Endothelial cell of hepatic sinusoid (primary cell): ENCODE measurements around the gene CYP2A13.
"Not testable (repeated sequence)": the region's sequence is repeated elsewhere in the genome, so short reads cannot be mapped to it uniquely, and the experiment has no call there.

Source experiments
- in situ Hi-C: cut with HindIII; loops from 2 replicates; pipeline ENCODE4 v1.10.0; 2017; ENCODE audit warnings: low sequenced_read_pairs

Gene CYP2A13

GRCh38 chr19:41088151-41088550 lies at the start of gene CYP2A13:
Gene CYP2A13, plus strand, starts transcription at chr19:41088451. Its CDS starts 21 bp downstream, at chr19:41088472.
- in situ Hi-C loops = no loop called here

GRCh38 chr19:41039806-41040205 lies 48.4 kb upstream of the CYP2A13 start:
- in situ Hi-C loops = no loop called here

GRCh38 chr19:41045095-41045494 lies 43.2 kb upstream of the CYP2A13 start:
- in situ Hi-C loops = not testable (repeated sequence)

- in situ Hi-C loops = no loop called here
These were observed 37.8 kb upstream of the CYP2A13 start for GRCh38 chr19:41050426-41050825.

- in situ Hi-C loops = not testable (repeated sequence)
These were observed 36.1 kb upstream of the CYP2A13 start for GRCh38 chr19:41052162-41052561.

GRCh38 chr19:41053331-41053730 lies 34.9 kb upstream of the CYP2A13 start:
- in situ Hi-C loops = not testable (repeated sequence)

GRCh38 chr19:41064974-41065569 lies 23.2 kb upstream of the CYP2A13 start:
- in situ Hi-C loops = no loop called here

GRCh38 chr19:41076286-41076685 lies 12.0 kb upstream of the CYP2A13 start:
- in situ Hi-C loops = no loop called here

GRCh38 chr19:41083516-41083915 lies 4.7 kb upstream of the CYP2A13 start:
- in situ Hi-C loops = no loop called here

- in situ Hi-C loops = no loop called here
These were observed 2.4 kb upstream of the CYP2A13 start for GRCh38 chr19:41085748-41086415.

- in situ Hi-C loops = loop anchor here (5.0 kb wide), 1 partner anchor 63 kb away; no protein-coding TSS in a partner anchor
These were observed 1.7 kb downstream of the CYP2A13 start for GRCh38 chr19:41089959-41090358.

GRCh38 chr19:41095703-41096102 lies 7.5 kb downstream of the CYP2A13 start:
- in situ Hi-C loops = no loop called here

- in situ Hi-C loops = no loop called here
These were observed 8.1 kb downstream of the CYP2A13 start for GRCh38 chr19:41096353-41096752.

- in situ Hi-C loops = no loop called here
These were observed 9.1 kb downstream of the CYP2A13 start for GRCh38 chr19:41097302-41097701.

- in situ Hi-C loops = no loop called here
These were observed 10.5 kb downstream of the CYP2A13 start for GRCh38 chr19:41098762-41099161.

- in situ Hi-C loops = not testable (repeated sequence)
These were observed 14.0 kb downstream of the CYP2A13 start for GRCh38 chr19:41102210-41102609.

- in situ Hi-C loops = no loop called here
These were observed 17.9 kb downstream of the CYP2A13 start for GRCh38 chr19:41106177-41106576.

GRCh38 chr19:41111296-41111695 lies 23.0 kb downstream of the CYP2A13 start:
- in situ Hi-C loops = no loop called here

GRCh38 chr19:41111750-41112295 lies 23.6 kb downstream of the CYP2A13 start:
- in situ Hi-C loops = no loop called here

- in situ Hi-C loops = no loop called here
These were observed 24.6 kb downstream of the CYP2A13 start for GRCh38 chr19:41112728-41113290.

GRCh38 chr19:41114132-41114531 lies 25.9 kb downstream of the CYP2A13 start, which contains the start of gene CYP2F1:
Gene CYP2F1, plus strand, starts transcription at chr19:41114432. Its CDS starts 1,757 bp downstream, at chr19:41116189.
- in situ Hi-C loops = no loop called here

- in situ Hi-C loops = no loop called here
These were observed 28.0 kb downstream of the CYP2A13 start for GRCh38 chr19:41116261-41116660.
